GM12878 (cell line): Measurements from ENCODE around the gene HOOK2. TPM values are rescaled to one million over a fixed set of nuclear protein-coding genes. Genes with fewer than 3 reads are reported as not detected.

Experiments
- ATAC-seq: fragments of 200-7000 bp; cut with Tn5 transposase; 3 replicates; pipeline ENCODE4 v1.9.1; 2020; ENCODE audit warnings: mild to moderate bottlenecking, moderate library complexity
- BruUV-seq: library from RNA; stranded (reverse); fragments of 400-500 nt; replicated peaks from 2 replicates; lab custom pipeline; 2021; lab: Mats Ljungman, UMichigan
- CTCF ChIA-PET: fragments of 300-600 bp; sonication (Branson Sonifier 250); formaldehyde crosslinking; extraction: SDS; loops from one replicate; lab custom pipeline; 2021; ENCODE audit warnings: inconsistent platforms; lab: Yijun Ruan, JAX
- POLR2A ChIA-PET: fragments of 350-600 bp; formaldehyde crosslinking; extraction: SDS; loops from one replicate; lab custom pipeline; 2021; ENCODE audit warnings: inconsistent platforms; lab: Charles Lee
- RAD21 ChIA-PET: fragments of 300-600 bp; sonication (Branson Sonifier 250); formaldehyde crosslinking; loops from one replicate; lab custom pipeline; 2023; ENCODE audit warnings: antibody characterized with exemption; ENCODE audit not compliant: unreplicated experiment; lab: Charles Lee
- SMC1A ChIA-PET: fragments of 300-600 bp; sonication (Branson Sonifier 250); formaldehyde crosslinking; loops from one replicate; lab custom pipeline; 2023; ENCODE audit not compliant: unreplicated experiment, uncharacterized antibody; lab: Charles Lee
- DNase-seq: peaks from one replicate; pipeline ENCODE4 v3.0.0-alpha.2; 2011; ENCODE audit warnings: low read depth, low spot score
- FAIRE-seq: peaks from 3 replicates; lab custom pipeline; 2011; peaks lifted over from hg19 to GRCh38; lab: Jason Lieb, UNC
- H2AFZ ChIP-seq: 2 replicates; pipeline ENCODE4 v1.6.0; 2011; ENCODE audit warnings: low read depth, low read length, control low read depth; ENCODE audit not compliant: control insufficient read depth
- H3K27ac ChIP-seq: 2 replicates; pipeline ENCODE4 v1.5.1; 2011; ENCODE audit warnings: control low read depth; ENCODE audit not compliant: control insufficient read depth, insufficient read depth
- H3K27me3 ChIP-seq, 2 experiments: replicated peaks in 1 of 2; 2 replicates each; pipeline versions ENCODE4 v1.6.0 to v1.6.1; 2011; ENCODE audit warnings: low read length in 1 of 2; ENCODE audit not compliant: control insufficient read depth in 2 of 2, insufficient read depth in 2 of 2
- H3K36me3 ChIP-seq, 2 experiments: 2 replicates each; pipeline ENCODE4 v1.5.1; 2011; ENCODE audit warnings: low read length in 1 of 2; ENCODE audit not compliant: control insufficient read depth in 2 of 2, insufficient read depth in 2 of 2
- H3K4me1 ChIP-seq: 2 replicates; pipeline ENCODE4 v1.6.1; 2011; ENCODE audit warnings: mild to moderate bottlenecking, low read length, moderate library complexity, mixed read lengths; ENCODE audit not compliant: control insufficient read depth, insufficient read depth
- H3K4me2 ChIP-seq: 2 replicates; pipeline ENCODE4 v1.6.0; 2011; ENCODE audit warnings: control low read depth; ENCODE audit not compliant: control insufficient read depth, insufficient read depth
- H3K4me3 ChIP-seq: fragments of 200-600 bp; sonication (generic); 2 replicates; pipeline ENCODE4 v1.5.1; 2016
- H3K79me2 ChIP-seq: 2 replicates; pipeline ENCODE4 v1.6.0; 2011; ENCODE audit warnings: low read length; ENCODE audit not compliant: control insufficient read depth, insufficient read depth
- H3K9ac ChIP-seq: 2 replicates; pipeline ENCODE4 v1.8.0; 2011; ENCODE audit warnings: low read length, control low read depth, mixed read lengths; ENCODE audit not compliant: control insufficient read depth, insufficient read depth
- H3K9me3 ChIP-seq: replicated peaks from 3 replicates; pipeline ENCODE4 v1.5.1; 2011; ENCODE audit warnings: mild to moderate bottlenecking, low read length; ENCODE audit not compliant: control insufficient read depth, insufficient read depth
- H4K20me1 ChIP-seq: 2 replicates; pipeline ENCODE4 v1.6.0; 2011; ENCODE audit not compliant: control insufficient read depth, insufficient read depth
- ASH2L ChIP-seq: fragments of 300-600, 200-600 bp; sonication (generic); IDR thresholded peaks from 2 replicates; pipeline ENCODE4 v1.6.1; 2017; ENCODE audit warnings: low read depth, mild to moderate bottlenecking, borderline replicate concordance
- ATF3 ChIP-seq: IDR thresholded peaks from 2 replicates; pipeline ENCODE4 v1.6.1; 2011; ENCODE audit warnings: low read depth, mild to moderate bottlenecking, low read length, moderate library complexity, borderline replicate concordance; ENCODE audit errors: extremely low read depth
- ATF7 ChIP-seq: fragments of 450-650 bp; IDR thresholded peaks from 2 replicates; pipeline ENCODE4 v1.6.1; 2016; ENCODE audit warnings: low read depth, mild to moderate bottlenecking
- CHD4 ChIP-seq: fragments of 200-600 bp; sonication (generic); IDR thresholded peaks from 2 replicates; pipeline ENCODE4 v1.6.1; 2016; ENCODE audit warnings: mild to moderate bottlenecking
- KDM1A ChIP-seq: fragments of 200-600 bp; sonication (generic); IDR thresholded peaks from 2 replicates; pipeline ENCODE4 v1.6.1; 2016; ENCODE audit warnings: borderline replicate concordance
- MLLT1 ChIP-seq: fragments of 450-650 bp; IDR thresholded peaks from 2 replicates; pipeline ENCODE4 v1.6.1; 2016; ENCODE audit warnings: mild to moderate bottlenecking
- RAD51 ChIP-seq: fragments of 450-650 bp; IDR thresholded peaks from 2 replicates; pipeline ENCODE4 v1.6.1; 2016; ENCODE audit warnings: moderate library complexity, mild to moderate bottlenecking, inconsistent platforms
- SMC3 ChIP-seq: IDR thresholded peaks from 2 replicates; pipeline ENCODE4 v1.6.1; 2011; ENCODE audit warnings: low read length, improper control_type of control experiment, borderline replicate concordance
- TCF3 ChIP-seq: IDR thresholded peaks from 2 replicates; pipeline ENCODE4 v1.6.1; 2012; ENCODE audit warnings: low read depth, mild to moderate bottlenecking, low read length, borderline replicate concordance; ENCODE audit not compliant: insufficient read depth
- WGBS: methylation state at CpG from one replicate; pipeline ENCODE4 v1.1.6; 2016; ENCODE audit warnings: low lambda C conversion rate; ENCODE audit not compliant: insufficient replicate concordance, insufficient coverage; ENCODE audit errors: missing lambda C conversion rate; 5-methylcytosine and 5-hydroxymethylcytosine counted together
- in situ Hi-C: fragments of 300-500 bp; cut with MboI; formaldehyde crosslinking; loops from 9 replicates; pipeline ENCODE4 v1.14.3; 2018; ENCODE audit warnings: mixed read lengths
- intact Hi-C: fragments of 100-400 bp; cut with micrococcal nuclease; formaldehyde crosslinking; loops from one replicate; pipeline ENCODE4 v1.14.2; 2022; ENCODE audit not compliant: unreplicated experiment
- polyA plus RNA-seq, 11 experiments: library from polyadenylated mRNA; depleted of rRNA in 4 of 11; unstranded in 6 of 11; stranded (reverse) in 5 of 11; fragments of >200 nt; fragmentation: Nextera tagmentation in 4 of 11; fragmentation: Illumina TruSeq in 1 of 11; extraction: Ambion mirVana in 4 of 11; extraction: Trizol in 1 of 11; gene quantifications; 1 replicate in 1 of 11; 2 replicates in 10 of 11; pipeline versions ENCODE4 v1.2.1 to v1.2.3, GENCODE V29; 2011 to 2016; ENCODE audit warnings: inconsistent platforms in 2 of 11, missing spikeins in 2 of 11, low read depth in 1 of 11
- total RNA-seq, 4 experiments: library from RNA; depleted of rRNA in 3 of 4; stranded (reverse); fragments of >200 nt in 3 of 4; fragmentation: Illumina TruSeq in 1 of 4; extraction: Trizol in 1 of 4; gene quantifications; 2 replicates each; pipeline versions ENCODE4 v1.2.1 to v1.2.3, GENCODE V29; 2013 to 2021
- TF ChIP-seq, protein P1 (sequence below): IDR thresholded peaks from 2 replicates; pipeline ENCODE4 v1.6.1; 2011; ENCODE audit warnings: borderline replicate concordance, low read depth, mild to moderate bottlenecking, moderate library complexity, low read length; ENCODE audit not compliant: insufficient read depth, poor library complexity, severe bottlenecking
- TF ChIP-seq, protein P2 (sequence below): fragments of 450-650 bp; formaldehyde crosslinking; IDR thresholded peaks from 2 replicates; pipeline ENCODE4 v1.4.0; 2020; ENCODE audit warnings: mild to moderate bottlenecking, moderate library complexity
- TF ChIP-seq, protein P3 (sequence below): fragments of 150-350 bp; IDR thresholded peaks from 2 replicates; pipeline ENCODE4 v1.6.1; 2014; ENCODE audit warnings: mild to moderate bottlenecking, low read depth, low read length

The HOOK2 gene
- total and polyA plus RNA-seq, 10 of the 15 experiments (the other 5 are each of a cell fraction or from before 2014, with no cell fraction given), result 1.5 to 9.6 (median 6.2) TPM

GRCh38 chr19:12797141-12797587, 21.8 kb upstream of the HOOK2 start:
- POLR2A ChIA-PET, result interaction anchor here (1.2 to 8.2 kb wide), 2 partner anchors 18 to 63 kb away, joined by 10 to 303 read pairs; partner anchors contain the start of genes HOOK2 and TRIR
- RAD21 ChIA-PET, result interaction anchor here (1.7 to 11.4 kb wide), 6 partner anchors 9 to 37 kb away, joined by 5 to 303 read pairs (median 20); partner anchors contain the start of genes HOOK2 and RNASEH2A
- H3K4me2 ChIP-seq, result no peak overlapping the region
- 59% methylated on average over 6 of the region's 6 CpGs for WGBS
- in situ Hi-C loops, result loop anchor here (5.0 kb wide), 1 partner anchor 35 kb away; no protein-coding TSS in a partner anchor
- FAIRE-seq, result no peak
- CTCF ChIA-PET, result interaction anchor here (1.0 to 12.9 kb wide), 12 partner anchors 10 to 809 kb away, joined by 3 to 537 read pairs (median 6); partner anchors contain the start of genes DNASE2, GET3 and HOOK2
- no peak overlapping the region for H2AFZ ChIP-seq
- intact Hi-C loops, result no loop called here
- H3K9me3 ChIP-seq, result no peaks in the 10 kb centered on the region; the same call in 2 of the 3 replicates
- peaks cover 23% of the 10 kb centered on the region for H3K4me1 ChIP-seq
- no peak overlapping the region for H3K4me3 ChIP-seq
- no peak for DNase-seq
- no peaks in the 10 kb centered on the region for H3K27me3 ChIP-seq
- H4K20me1 ChIP-seq, result no peaks in the 10 kb centered on the region
- H3K27ac ChIP-seq, result no peak overlapping the region
- no TSS peak for BruUV-seq
- no peak for ATAC-seq
- no peak overlapping the region for H3K9ac ChIP-seq
- SMC1A ChIA-PET, result interaction anchor here (0.6 to 11.5 kb wide), 8 partner anchors 17 to 999 kb away, joined by 3 to 240 read pairs (median 20); no protein-coding TSS in a partner anchor
- peaks cover 28% of the 10 kb centered on the region for H3K79me2 ChIP-seq
- peaks cover 0 to 1% of the 10 kb centered on the region in 2 experiments; a peak in 2 of 4 replicates for H3K36me3 ChIP-seq
- TF ChIP-seq, protein P1, sequence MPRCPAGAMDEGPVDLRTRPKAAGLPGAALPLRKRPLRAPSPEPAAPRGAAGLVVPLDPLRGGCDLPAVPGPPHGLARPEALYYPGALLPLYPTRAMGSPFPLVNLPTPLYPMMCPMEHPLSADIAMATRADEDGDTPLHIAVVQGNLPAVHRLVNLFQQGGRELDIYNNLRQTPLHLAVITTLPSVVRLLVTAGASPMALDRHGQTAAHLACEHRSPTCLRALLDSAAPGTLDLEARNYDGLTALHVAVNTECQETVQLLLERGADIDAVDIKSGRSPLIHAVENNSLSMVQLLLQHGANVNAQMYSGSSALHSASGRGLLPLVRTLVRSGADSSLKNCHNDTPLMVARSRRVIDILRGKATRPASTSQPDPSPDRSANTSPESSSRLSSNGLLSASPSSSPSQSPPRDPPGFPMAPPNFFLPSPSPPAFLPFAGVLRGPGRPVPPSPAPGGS, result no peak
- TF ChIP-seq TCF3 (no peak), ASH2L (no peak), ATF3 (no peak), ATF7 (no peak), KDM1A (no peak), MLLT1 (no peak), RAD51 (no peak), SMC3 (no peak), CHD4 (no peak)
- TF ChIP-seq, protein P2, sequence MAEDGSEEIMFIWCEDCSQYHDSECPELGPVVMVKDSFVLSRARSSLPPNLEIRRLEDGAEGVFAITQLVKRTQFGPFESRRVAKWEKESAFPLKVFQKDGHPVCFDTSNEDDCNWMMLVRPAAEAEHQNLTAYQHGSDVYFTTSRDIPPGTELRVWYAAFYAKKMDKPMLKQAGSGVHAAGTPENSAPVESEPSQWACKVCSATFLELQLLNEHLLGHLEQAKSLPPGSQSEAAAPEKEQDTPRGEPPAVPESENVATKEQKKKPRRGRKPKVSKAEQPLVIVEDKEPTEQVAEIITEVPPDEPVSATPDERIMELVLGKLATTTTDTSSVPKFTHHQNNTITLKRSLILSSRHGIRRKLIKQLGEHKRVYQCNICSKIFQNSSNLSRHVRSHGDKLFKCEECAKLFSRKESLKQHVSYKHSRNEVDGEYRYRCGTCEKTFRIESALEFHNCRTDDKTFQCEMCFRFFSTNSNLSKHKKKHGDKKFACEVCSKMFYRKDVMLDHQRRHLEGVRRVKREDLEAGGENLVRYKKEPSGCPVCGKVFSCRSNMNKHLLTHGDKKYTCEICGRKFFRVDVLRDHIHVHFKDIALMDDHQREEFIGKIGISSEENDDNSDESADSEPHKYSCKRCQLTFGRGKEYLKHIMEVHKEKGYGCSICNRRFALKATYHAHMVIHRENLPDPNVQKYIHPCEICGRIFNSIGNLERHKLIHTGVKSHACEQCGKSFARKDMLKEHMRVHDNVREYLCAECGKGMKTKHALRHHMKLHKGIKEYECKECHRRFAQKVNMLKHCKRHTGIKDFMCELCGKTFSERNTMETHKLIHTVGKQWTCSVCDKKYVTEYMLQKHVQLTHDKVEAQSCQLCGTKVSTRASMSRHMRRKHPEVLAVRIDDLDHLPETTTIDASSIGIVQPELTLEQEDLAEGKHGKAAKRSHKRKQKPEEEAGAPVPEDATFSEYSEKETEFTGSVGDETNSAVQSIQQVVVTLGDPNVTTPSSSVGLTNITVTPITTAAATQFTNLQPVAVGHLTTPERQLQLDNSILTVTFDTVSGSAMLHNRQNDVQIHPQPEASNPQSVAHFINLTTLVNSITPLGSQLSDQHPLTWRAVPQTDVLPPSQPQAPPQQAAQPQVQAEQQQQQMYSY (CRISPR knock-in tag), result no peak
- TF ChIP-seq, protein P3, sequence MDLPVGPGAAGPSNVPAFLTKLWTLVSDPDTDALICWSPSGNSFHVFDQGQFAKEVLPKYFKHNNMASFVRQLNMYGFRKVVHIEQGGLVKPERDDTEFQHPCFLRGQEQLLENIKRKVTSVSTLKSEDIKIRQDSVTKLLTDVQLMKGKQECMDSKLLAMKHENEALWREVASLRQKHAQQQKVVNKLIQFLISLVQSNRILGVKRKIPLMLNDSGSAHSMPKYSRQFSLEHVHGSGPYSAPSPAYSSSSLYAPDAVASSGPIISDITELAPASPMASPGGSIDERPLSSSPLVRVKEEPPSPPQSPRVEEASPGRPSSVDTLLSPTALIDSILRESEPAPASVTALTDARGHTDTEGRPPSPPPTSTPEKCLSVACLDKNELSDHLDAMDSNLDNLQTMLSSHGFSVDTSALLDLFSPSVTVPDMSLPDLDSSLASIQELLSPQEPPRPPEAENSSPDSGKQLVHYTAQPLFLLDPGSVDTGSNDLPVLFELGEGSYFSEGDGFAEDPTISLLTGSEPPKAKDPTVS, result no peak
